Stimulated activated CD4-positive, alpha-beta T cell treated with anti-CD3 and anti-CD28 coated beads, Interleukin-12 subunit alpha, Interleukin-12 subunit beta, amount 100 ng/mL, for 4 hours (primary cell): ENCODE measurements around the gene NPC2.

Experiments used
- DNase-seq: peaks from one replicate; pipeline ENCODE4 v3.0.0-alpha.2; 2020

The NPC2 gene

GRCh38 chr14:74518221-74518620, 25.1 kb upstream of the NPC2 start:
- no peak for DNase-seq

- no peak for DNase-seq
Observed at GRCh38 chr14:74517731-74518130, 24.6 kb upstream of the NPC2 start.

GRCh38 chr14:74516451-74517160, 23.5 kb upstream of the NPC2 start:
- DNase-seq, result no peak

GRCh38 chr14:74515891-74516412, 22.8 kb upstream of the NPC2 start:
- DNase-seq, result no peak

- DNase-seq, result no peak
Observed at GRCh38 chr14:74514471-74514941, 21.4 kb upstream of the NPC2 start.

- no peak for DNase-seq
Observed at GRCh38 chr14:74511966-74512830, 19.1 kb upstream of the NPC2 start.

- no peak for DNase-seq
Observed at GRCh38 chr14:74510959-74511409, 17.9 kb upstream of the NPC2 start.

- DNase-seq, result no peak
Observed at GRCh38 chr14:74510223-74510931, 17.3 kb upstream of the NPC2 start.

GRCh38 chr14:74509587-74510222, 16.6 kb upstream of the NPC2 start:
- DNase-seq, result no peak

GRCh38 chr14:74508844-74509428, 15.8 kb upstream of the NPC2 start:
- DNase-seq, result no peak

GRCh38 chr14:74508292-74508731, 15.2 kb upstream of the NPC2 start:
- DNase-seq, result no peak

GRCh38 chr14:74507840-74508239, 14.7 kb upstream of the NPC2 start:
- no peak for DNase-seq

GRCh38 chr14:74507085-74507484, 14.0 kb upstream of the NPC2 start:
- no peak for DNase-seq

- no peak for DNase-seq
Observed at GRCh38 chr14:74506411-74506851, 13.3 kb upstream of the NPC2 start.

GRCh38 chr14:74505831-74506230, 12.7 kb upstream of the NPC2 start:
- DNase-seq, result no peak

- no peak for DNase-seq
Observed at GRCh38 chr14:74504874-74505720, 12.0 kb upstream of the NPC2 start.

GRCh38 chr14:74504412-74504811, 11.3 kb upstream of the NPC2 start:
- DNase-seq, result no peak

- DNase-seq, result no peak
Observed at GRCh38 chr14:74503938-74504335, 10.8 kb upstream of the NPC2 start.

GRCh38 chr14:74503291-74503937, 10.3 kb upstream of the NPC2 start:
- DNase-seq, result no peak

- DNase-seq, result no peak
Observed at GRCh38 chr14:74502236-74503019, 9.3 kb upstream of the NPC2 start.
